Kidney (tissue), 14 donors: ENCODE data around the gene RARRES2. TPM values are rescaled to one million over a fixed set of nuclear protein-coding genes. Genes with fewer than 3 reads are reported as not detected.

Experiments
- DNase-seq, 5 donors: peaks; one replicate each; pipeline ENCODE4 v3.0.0-alpha.2; 2013 to 2020
- FAIRE-seq: peaks from 2 replicates; lab custom pipeline; 2012; peaks lifted over from hg19 to GRCh38; lab: Jason Lieb, UNC
- H3K27ac ChIP-seq, 2 donors: one replicate each; pipeline ENCODE4 v1.7.0; 2013; ENCODE audit warnings: low read depth in 2 of 2, low read length in 2 of 2, inconsistent platforms in 1 of 2
- H3K27me3 ChIP-seq: one replicate; pipeline ENCODE4 v1.7.1; 2013; ENCODE audit warnings: low read length, inconsistent platforms; ENCODE audit not compliant: control insufficient read depth, insufficient read depth
- H3K36me3 ChIP-seq, 3 donors: one replicate each; pipeline versions ENCODE4 v1.7.0 to v1.7.1; 2013; ENCODE audit warnings: low read length in 3 of 3, control low read depth in 1 of 3, inconsistent platforms in 1 of 3; ENCODE audit not compliant: insufficient read depth in 3 of 3, control insufficient read depth in 2 of 3
- H3K4me1 ChIP-seq, 3 donors: one replicate each; pipeline versions ENCODE4 v1.7.0 to v1.7.1; 2013; ENCODE audit warnings: low read length in 3 of 3, inconsistent platforms in 1 of 3, low read depth in 1 of 3; ENCODE audit not compliant: control insufficient read depth in 2 of 3, insufficient read depth in 2 of 3
- H3K4me3 ChIP-seq, 3 donors: one replicate each; pipeline versions ENCODE4 v1.7.0 to v1.8.1; 2013; ENCODE audit warnings: low read length in 3 of 3, control low read depth in 1 of 3, inconsistent platforms in 1 of 3
- H3K9ac ChIP-seq, 3 donors: one replicate each; pipeline versions ENCODE4 v1.7.0 to v1.7.1; 2013; ENCODE audit warnings: low read length in 3 of 3, control low read depth in 1 of 3, inconsistent platforms in 1 of 3
- H3K9me3 ChIP-seq, 3 donors: one replicate each; pipeline versions ENCODE4 v1.7.0 to v1.7.1; 2013; ENCODE audit warnings: low read length in 3 of 3, control low read depth in 1 of 3, inconsistent platforms in 1 of 3; ENCODE audit not compliant: control insufficient read depth in 2 of 3, insufficient read depth in 1 of 3
- CTCF ChIP-seq: IDR thresholded peaks from 3 replicates; pipeline ENCODE4 v1.5.1; 2012; ENCODE audit warnings: mild to moderate bottlenecking, moderate library complexity, borderline replicate concordance; ENCODE audit not compliant: insufficient read depth; ENCODE audit errors: extremely low read depth
- intact Hi-C: fragments of 100-400 bp; cut with DNase I; formaldehyde crosslinking; loops from one replicate; pipeline ENCODE4 v1.11.1; 2022
- polyA plus RNA-seq: library from polyadenylated mRNA; stranded (reverse); fragments of 350-450 nt; fragmentation: Illumina TruSeq; extraction: RNeasy Lipid Tissue Mini Kit (QIAGEN cat#74804); gene quantifications from one replicate; pipeline ENCODE4 v1.2.3, GENCODE V29; 2014; ENCODE audit warnings: low read depth, low replicate concordance; ENCODE audit not compliant: insufficient read depth
- total RNA-seq: library from RNA; stranded (reverse); fragmentation: NEBNext Ultra II Directional; extraction: Animal tissue kit (Norgen Biotek cat#: 25700); gene quantifications from one replicate; pipeline ENCODE4 v1.2.1, GENCODE V29; 2021
- donor health status: control.
- donor health status: control.
- donor health status: control.
- donor health status: control.
- donor health status: control.
- donor health status: DM: yes; HTN: yes; CAD: no.
- donor health status: Normal renal cell carcinoma (clear cell type).

The RARRES2 gene
- total and polyA plus RNA-seq, 2 donors from 2014 or later, result 104 to 475 TPM

- Histone ChIP-seq H3K27me3 (no peaks in the 10 kb centered on the region), H3K36me3 (peaks cover 5 to 12% (median 12%) of the 10 kb centered on the region in 3 donors), H3K4me3 (peak overlapping the region in 1 of 3 donors; percentile 90), H3K9ac (peak overlapping the region in 1 of 3 donors; percentile 89), H3K4me1 (peaks cover 5 to 29% (median 13%) of the 10 kb centered on the region in 3 donors), H3K9me3 (no peaks in the 10 kb centered on the region), H3K27ac (no peak overlapping the region)
- intact Hi-C loops, result no loop called here
- TF ChIP-seq CTCF, result no peak
- DNase-seq, result no peak
- no peak for FAIRE-seq
These were observed 29.2 kb upstream of the RARRES2 start for GRCh38 chr7:150370612-150371071.

- Histone ChIP-seq H3K9ac (peak overlapping the region; percentile 37 to 89 (median 85)), H3K27me3 (no peaks in the 10 kb centered on the region), H3K9me3 (no peaks in the 10 kb centered on the region), H3K4me3 (peak overlapping the region; percentile 64 to 90 (median 90)), H3K4me1 (peaks cover 5 to 29% (median 13%) of the 10 kb centered on the region in 3 donors), H3K36me3 (peaks cover 5 to 12% (median 12%) of the 10 kb centered on the region in 3 donors), H3K27ac (peak overlapping the region; percentile 94 to 97)
- intact Hi-C loops, result no loop called here
- DNase-seq (peak in 2 of 5 donors; percentile 25 to 50), FAIRE-seq (no peak)
- TF ChIP-seq CTCF, result no peak
These were observed 28.5 kb upstream of the RARRES2 start for GRCh38 chr7:150369748-150370501.

GRCh38 chr7:150368884-150369747 lies 27.7 kb upstream of the RARRES2 start:
- Histone ChIP-seq H3K9ac (peak overlapping the region; percentile 37 to 89 (median 85)), H3K9me3 (no peaks in the 10 kb centered on the region), H3K4me3 (peak overlapping the region; percentile 64 to 90 (median 90)), H3K27me3 (no peaks in the 10 kb centered on the region), H3K36me3 (peaks cover 3 to 12% (median 12%) of the 10 kb centered on the region in 3 donors), H3K4me1 (peaks cover 5 to 29% (median 13%) of the 10 kb centered on the region in 3 donors), H3K27ac (peak overlapping the region; percentile 94 to 97)
- FAIRE-seq (no peak), DNase-seq (peak; percentile 86 to 93 (median 92))
- intact Hi-C loops, result no loop called here
- TF ChIP-seq CTCF, result no peak
